Kidney epithelial cell (primary cell): ENCODE data around the gene BDKRB1. TPM values are rescaled to one million over a fixed set of nuclear protein-coding genes. Genes with fewer than 3 reads are reported as not detected.

ENCODE experiments used
- DNase-seq: peaks from one replicate; pipeline ENCODE4 v3.0.0-alpha.2; 2010; ENCODE audit warnings: low read depth
- H3K27me3 ChIP-seq: 2 replicates; pipeline ENCODE4 v1.6.0; 2011; ENCODE audit warnings: low read length; ENCODE audit not compliant: control insufficient read depth, insufficient read depth
- H3K36me3 ChIP-seq: 2 replicates; pipeline ENCODE4 v1.5.1; 2011; ENCODE audit warnings: low read length; ENCODE audit not compliant: control insufficient read depth, insufficient read depth
- H3K4me3 ChIP-seq: 2 replicates; pipeline ENCODE4 v1.5.1; 2011; ENCODE audit warnings: low read depth, mild to moderate bottlenecking, control low read depth, low read length
- CTCF ChIP-seq: IDR thresholded peaks from 2 replicates; pipeline ENCODE4 v1.5.1; 2011; ENCODE audit warnings: mild to moderate bottlenecking, moderate library complexity, low read length, control low read depth, inconsistent platforms; ENCODE audit not compliant: insufficient read depth, poor library complexity, severe bottlenecking
- total RNA-seq: library from RNA; depleted of rRNA; stranded (reverse); fragments of >200 nt; gene quantifications from 2 replicates; pipeline ENCODE4 v1.2.3, GENCODE V29; 2015

The BDKRB1 gene
- total RNA-seq, 1 donor from 2014 or later = 0.17 TPM

GRCh38 chr14:96275177-96276112, 19.4 kb downstream of the BDKRB1 start:
- TF ChIP-seq CTCF = peak; percentile 97
- Histone ChIP-seq H3K4me3 (no peak overlapping the region), H3K36me3 (no peaks in the 10 kb centered on the region), H3K27me3 (no peaks in the 10 kb centered on the region)
- peak; percentile 18 for DNase-seq

- H3K27me3 ChIP-seq = no peaks in the 10 kb centered on the region
- DNase-seq = no peak
- no peak for TF ChIP-seq CTCF
These were observed 21.9 kb downstream of the BDKRB1 start for GRCh38 chr14:96277890-96278289.

GRCh38 chr14:96279564-96279963, 23.6 kb downstream of the BDKRB1 start:
- TF ChIP-seq CTCF = no peak
- no peak overlapping the region for H3K4me3 ChIP-seq
- no peaks in the 10 kb centered on the region for H3K27me3 ChIP-seq
- no peak for DNase-seq
- H3K36me3 ChIP-seq = no peaks in the 10 kb centered on the region

More at GRCh38 chr14:96277890-96278289, 21.9 kb downstream of the BDKRB1 start:
- no peaks in the 10 kb centered on the region for H3K36me3 ChIP-seq
- no peak overlapping the region for H3K4me3 ChIP-seq

- Histone ChIP-seq H3K27me3 (no peaks in the 10 kb centered on the region), H3K36me3 (no peaks in the 10 kb centered on the region), H3K4me3 (no peak overlapping the region)
- TF ChIP-seq CTCF = no peak
- DNase-seq = no peak
These were observed 24.1 kb downstream of the BDKRB1 start for GRCh38 chr14:96280104-96280503.

GRCh38 chr14:96281486-96281885, 25.5 kb downstream of the BDKRB1 start:
- TF ChIP-seq CTCF = no peak
- no peak for DNase-seq
- H3K36me3 ChIP-seq = no peaks in the 10 kb centered on the region
- H3K4me3 ChIP-seq = no peak overlapping the region
- H3K27me3 ChIP-seq = no peaks in the 10 kb centered on the region
